GM15510 (cell line): ENCODE data around the gene PLCB1.

Experiments used
- POLR2A ChIP-seq: IDR thresholded peaks from 3 replicates; pipeline ENCODE4 v1.6.1; 2011; ENCODE audit warnings: borderline replicate concordance; ENCODE audit not compliant: insufficient read length; ENCODE audit errors: extremely low read depth

PLCB1 gene

DNA sequence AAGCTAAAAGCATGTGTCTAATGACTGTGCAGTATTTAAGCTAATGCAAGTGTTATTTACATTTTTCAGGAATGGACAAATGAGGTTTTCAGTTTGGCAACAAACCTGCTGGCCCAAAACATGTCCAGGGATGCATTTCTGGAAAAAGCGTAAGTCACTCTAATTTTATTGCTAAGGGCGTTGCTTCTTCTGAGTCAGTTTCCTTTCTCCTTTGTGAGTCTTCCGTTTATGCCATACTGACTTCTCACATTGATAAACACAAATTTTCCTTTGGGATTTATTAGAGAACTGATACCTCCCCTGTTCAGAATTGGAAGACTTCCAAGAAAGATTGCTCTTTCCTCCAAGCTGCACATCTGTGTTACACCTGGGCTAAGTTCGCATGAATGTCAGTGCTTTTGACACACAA, 514.0 kb downstream of the PLCB1 start:
- TF ChIP-seq POLR2A, result no peak

DNA sequence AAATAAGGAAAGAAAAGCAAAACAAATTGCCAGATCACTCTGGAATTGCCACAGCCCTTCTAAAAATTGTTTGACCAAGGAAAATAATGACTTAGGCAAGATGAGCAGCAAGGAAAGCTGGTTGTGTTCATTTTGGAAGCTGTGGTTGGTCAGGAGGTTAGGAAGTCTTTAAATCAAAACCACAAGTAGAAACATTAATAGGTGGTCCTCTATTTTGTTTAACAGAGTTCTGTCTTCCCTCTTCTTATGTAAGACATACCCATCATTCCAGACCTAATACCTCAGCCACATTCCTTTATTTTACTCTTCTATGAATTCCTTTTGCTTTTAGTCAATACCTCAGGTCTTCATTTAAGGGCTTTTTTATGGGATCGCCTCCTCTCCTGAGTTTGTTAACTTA, 514.6 kb downstream of the PLCB1 start:
- TF ChIP-seq POLR2A, result no peak

DNA sequence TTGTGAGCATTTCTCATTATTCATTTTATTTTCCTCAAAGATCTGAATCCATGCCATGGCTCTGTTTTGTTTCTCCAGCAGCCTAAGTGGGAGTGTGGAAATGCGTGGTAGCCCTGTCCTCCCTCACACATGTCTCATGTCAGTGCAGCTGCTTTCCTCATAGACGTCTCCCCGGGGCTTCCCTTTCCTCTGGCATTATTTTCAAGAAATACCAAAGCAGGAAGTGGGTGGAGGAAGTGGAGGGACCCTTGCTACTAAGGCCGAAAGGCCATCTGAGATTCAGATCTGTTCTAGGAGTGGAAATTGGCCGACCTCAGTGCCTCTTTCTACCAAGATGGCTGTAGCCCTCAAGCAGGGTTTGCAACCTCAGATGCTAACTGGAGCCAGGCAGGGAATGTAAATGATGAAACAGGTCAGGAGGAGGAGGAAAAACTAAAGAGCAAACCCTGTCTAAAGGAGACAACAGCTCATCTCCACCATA, 515.9 kb downstream of the PLCB1 start:
- TF ChIP-seq POLR2A, result no peak

DNA sequence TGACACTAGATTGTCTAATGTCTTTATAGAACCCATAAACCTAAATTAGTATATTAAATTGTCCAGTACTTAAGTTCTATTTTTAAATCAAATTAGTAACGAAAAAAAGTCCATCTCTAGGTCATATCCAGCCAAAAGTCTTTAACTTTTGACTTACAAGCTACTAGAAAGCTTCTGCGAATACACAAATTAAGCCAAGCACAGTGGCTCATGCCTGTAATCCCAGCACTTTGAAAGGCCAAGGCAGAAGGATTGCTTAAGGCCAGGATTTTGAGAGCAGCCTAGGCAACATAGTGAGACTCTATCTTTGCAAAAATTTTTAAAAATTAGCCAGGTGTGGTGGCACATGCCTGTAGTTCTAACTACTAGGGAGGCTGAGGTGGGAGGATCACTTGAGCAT, 516.4 kb downstream of the PLCB1 start:
- TF ChIP-seq POLR2A, result no peak

DNA sequence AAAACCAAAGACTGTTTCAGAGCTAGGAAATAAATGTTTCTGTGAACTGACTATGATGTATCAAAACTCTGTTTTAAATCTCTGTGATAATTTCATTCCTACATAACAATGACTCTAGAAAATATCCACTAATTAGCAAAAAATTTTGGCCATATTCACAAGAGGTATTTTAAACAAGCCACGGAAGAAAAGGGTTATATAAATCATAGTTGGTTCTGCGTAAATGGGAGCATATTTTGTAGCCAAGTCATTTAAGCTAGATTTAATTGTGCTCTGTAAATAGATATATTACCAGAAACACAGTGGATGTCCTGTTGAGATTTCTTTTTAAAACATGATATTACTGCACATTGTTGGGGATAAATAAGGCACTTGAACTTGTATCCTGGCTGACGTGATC, 520.3 kb downstream of the PLCB1 start:
- TF ChIP-seq POLR2A, result no peak

DNA sequence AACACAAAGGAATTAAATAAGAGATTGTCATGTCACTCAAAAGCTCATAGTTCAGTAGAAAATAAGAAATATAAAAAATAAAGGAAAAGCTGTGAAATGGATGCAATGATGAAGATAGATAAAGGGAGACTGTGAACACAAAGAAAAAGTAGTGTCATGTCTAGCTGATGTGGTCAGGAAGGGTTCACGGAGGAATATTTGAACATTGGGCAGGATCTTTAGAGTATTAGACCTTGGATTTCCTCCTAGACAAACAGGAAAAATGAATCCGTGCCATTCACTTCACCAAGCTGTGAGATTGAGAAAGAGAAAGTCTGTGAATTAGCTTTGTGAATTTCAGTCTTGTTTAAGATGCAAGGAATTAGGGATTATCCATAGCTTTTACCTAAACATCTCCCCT, 522.4 kb downstream of the PLCB1 start:
- no peak for TF ChIP-seq POLR2A

DNA sequence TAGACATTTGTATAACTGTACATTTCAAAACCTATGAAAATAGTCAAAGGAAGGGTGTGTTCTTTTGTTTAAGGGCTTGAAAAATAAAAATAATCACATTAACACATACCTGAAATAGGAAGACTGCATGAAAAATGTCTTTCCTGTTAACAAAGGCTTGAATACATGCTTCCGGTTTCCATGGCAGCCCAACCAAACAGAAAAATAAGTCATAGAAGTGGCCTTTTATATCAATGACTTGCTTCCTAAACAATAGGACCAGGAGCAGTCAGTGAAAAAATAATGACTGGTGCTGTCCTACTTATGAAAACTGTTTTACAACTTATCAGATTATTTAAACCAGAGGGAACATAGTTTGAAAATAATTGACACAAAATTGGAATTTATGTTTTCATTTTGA, 524.3 kb downstream of the PLCB1 start:
- no peak for TF ChIP-seq POLR2A

DNA sequence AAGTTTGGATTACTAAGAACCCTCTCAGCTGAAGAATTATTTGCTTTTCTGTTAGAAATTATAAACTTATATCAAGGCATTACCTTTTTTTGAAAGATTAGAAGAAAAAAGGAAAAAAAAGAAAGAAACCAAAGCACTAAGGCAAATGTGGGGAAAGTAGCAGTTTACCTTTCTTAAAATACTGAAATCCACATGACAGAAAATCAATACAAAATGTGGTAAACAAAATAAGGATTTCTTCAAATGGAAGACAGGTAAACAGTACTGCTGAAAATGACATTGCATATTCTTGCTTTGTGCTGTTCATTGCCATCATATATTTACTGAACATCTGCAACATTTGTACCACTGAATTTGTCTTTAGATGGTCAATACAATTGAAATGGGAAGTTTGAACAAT, 525.6 kb downstream of the PLCB1 start:
- TF ChIP-seq POLR2A, result no peak

DNA sequence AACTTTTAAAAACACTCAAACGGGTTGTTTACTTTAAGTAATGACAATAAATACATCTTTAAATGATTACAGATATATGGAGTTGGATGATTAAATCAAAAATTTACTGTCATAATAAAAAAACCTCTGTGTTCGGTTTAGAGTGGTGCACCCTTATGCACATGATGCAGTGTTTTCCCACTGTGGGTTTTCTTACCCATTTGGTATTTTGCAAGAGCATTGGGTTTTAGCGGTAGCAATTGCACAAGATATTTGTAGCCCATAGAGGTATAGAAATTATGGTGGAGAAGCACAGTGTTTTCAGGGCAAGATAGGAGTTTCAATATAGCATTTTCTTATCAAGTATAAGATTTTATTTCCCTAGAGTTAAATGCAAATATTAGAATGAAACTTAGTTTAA, 526.0 kb downstream of the PLCB1 start:
- no peak for TF ChIP-seq POLR2A

DNA sequence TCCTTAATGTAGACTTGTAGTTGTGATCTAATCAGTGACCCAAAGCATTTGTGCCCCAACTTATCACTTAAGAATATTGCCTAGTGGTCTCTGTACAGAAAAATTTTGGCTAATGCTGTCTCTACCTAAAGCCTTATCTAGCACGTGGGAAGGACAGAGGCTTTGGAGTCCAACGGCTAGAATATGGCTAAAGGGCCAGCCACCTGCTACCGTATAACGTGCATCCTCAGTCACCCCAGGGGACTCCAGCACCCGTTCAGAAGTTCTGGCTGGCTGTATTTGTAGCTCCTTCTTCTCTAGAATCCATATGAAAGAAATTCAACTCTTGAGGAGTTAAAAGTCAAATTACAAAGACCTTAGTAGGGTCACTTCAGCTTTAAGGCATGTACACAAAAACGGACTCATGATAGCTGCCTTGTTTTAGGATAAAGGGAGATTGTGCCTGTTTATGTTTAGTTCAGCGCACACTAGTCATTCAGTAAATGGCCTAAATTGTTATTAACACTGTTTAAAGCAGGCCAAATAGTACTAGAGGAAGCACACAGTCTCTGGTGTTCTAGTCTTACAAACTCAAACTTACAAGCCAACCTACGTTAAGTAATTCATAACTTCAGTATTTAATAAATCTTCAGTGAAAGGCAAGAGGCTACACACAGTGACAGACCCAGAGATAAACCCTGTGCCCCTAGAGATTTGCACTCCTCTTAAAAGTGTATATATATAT, 529.3 kb downstream of the PLCB1 start:
- TF ChIP-seq POLR2A, result no peak

DNA sequence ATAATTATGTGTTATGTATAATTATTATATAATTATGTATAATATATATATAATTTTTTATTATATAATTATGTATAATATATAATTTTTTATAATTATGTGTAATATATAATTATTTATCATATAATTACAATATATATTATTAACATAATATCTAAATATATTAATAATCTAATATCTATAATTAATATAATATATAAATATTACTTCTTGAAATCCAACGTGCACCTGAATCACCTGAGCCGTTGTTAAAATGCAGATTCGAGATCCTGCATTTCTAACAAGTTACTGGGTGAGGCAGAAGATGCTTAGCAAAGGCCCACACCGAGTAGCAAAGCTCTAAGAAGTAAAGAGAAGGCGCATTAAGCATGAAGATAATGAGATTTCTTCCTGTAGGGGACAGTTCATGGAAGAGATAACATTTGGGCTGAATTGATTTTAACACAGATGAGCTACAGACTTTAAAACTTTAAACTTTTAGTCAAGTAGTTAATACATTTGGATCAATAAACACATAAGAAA, 530.4 kb downstream of the PLCB1 start:
- no peak for TF ChIP-seq POLR2A

DNA sequence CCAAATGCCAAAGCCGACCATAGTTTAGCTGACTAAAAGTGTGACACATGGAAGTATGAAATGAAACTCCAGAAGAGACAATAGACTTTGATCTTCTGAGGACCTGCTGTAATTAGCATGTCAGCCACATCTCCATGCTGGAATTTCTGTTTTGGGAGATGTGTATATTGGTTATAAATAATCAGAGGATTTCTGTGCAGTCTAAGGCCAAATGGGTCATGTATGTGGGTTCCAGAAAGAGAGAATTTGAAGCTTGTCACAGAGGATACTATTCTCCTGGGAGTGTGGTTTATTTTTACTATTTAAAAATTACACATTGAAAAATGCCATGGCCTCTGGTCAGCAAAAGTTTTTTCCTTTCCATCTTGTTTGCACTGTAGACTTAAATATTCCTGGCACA, 531.4 kb downstream of the PLCB1 start:
- no peak for TF ChIP-seq POLR2A

DNA sequence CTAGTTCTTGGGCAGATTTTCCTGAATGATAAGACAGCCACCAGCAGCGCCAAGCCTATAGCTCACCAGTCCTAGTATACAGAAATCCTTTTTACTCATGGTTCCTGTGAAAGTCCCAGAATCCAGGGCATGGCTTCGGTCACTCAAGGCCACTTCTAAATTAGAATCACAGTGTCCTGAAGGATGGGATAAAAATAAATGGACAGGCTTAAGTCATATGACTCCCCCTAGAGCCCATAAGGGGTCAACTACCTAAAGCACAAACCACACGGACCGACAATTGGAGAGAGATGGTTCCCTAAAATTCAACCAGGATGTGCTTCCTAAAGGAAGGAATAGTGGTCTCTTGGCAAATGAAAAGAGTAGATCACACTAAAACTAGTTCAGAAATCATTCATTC, 532.7 kb downstream of the PLCB1 start:
- no peak for TF ChIP-seq POLR2A

DNA sequence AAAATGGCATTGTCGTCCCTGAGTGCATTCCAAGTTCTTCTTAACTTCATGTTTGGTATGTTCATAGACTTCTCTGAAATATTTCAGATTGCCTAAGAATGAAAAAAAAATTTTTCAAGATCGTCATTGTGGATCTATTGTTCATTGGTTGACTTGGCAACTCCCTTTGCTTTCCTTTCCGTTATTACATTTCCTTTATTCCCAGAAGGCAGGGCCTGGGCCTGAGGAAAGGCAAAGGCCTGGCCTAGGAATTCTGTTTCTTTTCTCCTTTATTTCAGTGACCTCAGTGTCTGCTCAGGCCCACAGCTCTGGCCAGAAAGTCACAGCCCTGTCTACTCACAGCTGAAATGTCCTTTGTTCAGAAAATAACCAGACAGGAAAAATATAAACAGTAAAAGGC, 535.2 kb downstream of the PLCB1 start:
- no peak for TF ChIP-seq POLR2A

DNA sequence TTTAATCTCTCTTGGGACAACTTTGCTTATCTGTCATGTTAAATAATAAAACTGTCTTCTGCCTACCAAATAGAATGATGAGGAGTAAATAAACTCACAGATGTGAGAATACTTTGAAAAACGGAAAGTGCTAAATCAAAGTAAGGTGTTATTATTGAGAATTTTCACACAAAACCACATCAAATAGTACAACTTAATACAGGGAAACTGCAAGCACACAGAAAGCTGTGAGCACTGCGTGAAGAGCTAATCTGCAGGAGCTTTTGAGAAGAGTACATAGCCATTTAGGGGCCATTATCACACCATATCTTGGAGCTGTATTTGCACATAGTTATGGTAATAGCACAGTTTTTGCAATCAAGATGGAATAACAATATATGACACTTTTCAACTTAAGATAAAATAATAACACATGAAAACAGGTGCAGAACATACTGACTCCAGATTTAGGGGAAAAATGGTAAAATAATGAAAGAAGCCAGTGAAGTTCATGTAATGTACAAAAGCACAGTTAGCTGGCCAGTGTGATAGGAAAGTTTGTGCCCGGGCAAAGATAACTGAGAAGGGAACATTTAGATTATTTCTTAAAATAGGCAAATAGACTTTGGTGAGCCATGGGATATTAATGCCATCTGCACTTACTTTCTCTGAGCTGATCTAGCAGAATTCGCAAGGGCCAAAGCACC, 538.3 kb downstream of the PLCB1 start:
- no peak for TF ChIP-seq POLR2A

DNA sequence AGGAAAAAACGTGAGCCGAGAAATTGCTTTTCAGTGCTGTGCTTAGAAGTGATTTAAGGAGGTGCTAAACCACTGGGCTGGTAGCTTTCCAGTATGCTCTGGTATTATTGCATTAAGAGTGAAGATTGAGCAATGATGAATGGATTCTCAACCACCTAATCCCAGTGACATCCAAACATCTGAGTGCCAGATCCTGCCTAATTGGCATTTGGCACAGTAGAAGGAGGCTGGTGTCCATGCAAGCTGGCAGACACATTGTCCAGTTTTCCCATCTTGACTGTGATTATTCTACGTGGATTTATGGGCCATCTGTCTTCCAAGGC, 538.8 kb downstream of the PLCB1 start:
- no peak for TF ChIP-seq POLR2A
